Measurements from ENCODE around the gene KLF15. TPM values are rescaled to one million over a fixed set of nuclear protein-coding genes. Genes with fewer than 3 reads are reported as not detected.

Gene KLF15
- total and polyA plus RNA-seq, 9 of the 15 experiments (the other 6 are each of a cell fraction or from before 2014, with no cell fraction given) = 0.08 to 4.8 (median 1.2) TPM

GRCh38 chr3:126342991-126343648, 14.1 kb downstream of the KLF15 start:
- H3K27me3 ChIP-seq (ENCODE audit: control insufficient read depth in 2 of 2, insufficient read depth in 2 of 2, low read length in 2 of 2) = no peaks in the 10 kb centered on the region; a peak in 1 of 5 replicates
- POLR2A ChIA-PET = no interaction called here
- H3K4me1 ChIP-seq (replicated peaks in 1 of 2; ENCODE audit: control insufficient read depth in 2 of 2, insufficient read depth in 2 of 2, low read length in 2 of 2) = peaks cover 0 to 3% of the 10 kb centered on the region in 2 experiments; a peak in 1 of 5 replicates
- CTCF ChIA-PET (ENCODE audit: low intra/inter-chr PET ratio) = no interaction called here
- no peak for TF ChIP-seq OTX1 (CRISPR knock-in tag; IDR thresholded peaks at IDR 0.05)
- no peak for TF ChIP-seq MXD1 (CRISPR knock-in tag; IDR thresholded peaks at IDR 0.05; ENCODE audit: borderline replicate concordance, poor library complexity, severe bottlenecking)
- TF ChIP-seq GTF2A2 (tag; IDR thresholded peaks at IDR 0.05) = no peak
- TF ChIP-seq RAD21 (CRISPR knock-in tag; conservative IDR thresholded peaks at IDR 0.05 in 1 of 2, IDR thresholded peaks at IDR 0.05 in 1 of 2) = 0 out of 4 replicates have a peak, but pooled peaks of 1 of the 2 experiments have one; percentile 8
- TF ChIP-seq, protein P1, sequence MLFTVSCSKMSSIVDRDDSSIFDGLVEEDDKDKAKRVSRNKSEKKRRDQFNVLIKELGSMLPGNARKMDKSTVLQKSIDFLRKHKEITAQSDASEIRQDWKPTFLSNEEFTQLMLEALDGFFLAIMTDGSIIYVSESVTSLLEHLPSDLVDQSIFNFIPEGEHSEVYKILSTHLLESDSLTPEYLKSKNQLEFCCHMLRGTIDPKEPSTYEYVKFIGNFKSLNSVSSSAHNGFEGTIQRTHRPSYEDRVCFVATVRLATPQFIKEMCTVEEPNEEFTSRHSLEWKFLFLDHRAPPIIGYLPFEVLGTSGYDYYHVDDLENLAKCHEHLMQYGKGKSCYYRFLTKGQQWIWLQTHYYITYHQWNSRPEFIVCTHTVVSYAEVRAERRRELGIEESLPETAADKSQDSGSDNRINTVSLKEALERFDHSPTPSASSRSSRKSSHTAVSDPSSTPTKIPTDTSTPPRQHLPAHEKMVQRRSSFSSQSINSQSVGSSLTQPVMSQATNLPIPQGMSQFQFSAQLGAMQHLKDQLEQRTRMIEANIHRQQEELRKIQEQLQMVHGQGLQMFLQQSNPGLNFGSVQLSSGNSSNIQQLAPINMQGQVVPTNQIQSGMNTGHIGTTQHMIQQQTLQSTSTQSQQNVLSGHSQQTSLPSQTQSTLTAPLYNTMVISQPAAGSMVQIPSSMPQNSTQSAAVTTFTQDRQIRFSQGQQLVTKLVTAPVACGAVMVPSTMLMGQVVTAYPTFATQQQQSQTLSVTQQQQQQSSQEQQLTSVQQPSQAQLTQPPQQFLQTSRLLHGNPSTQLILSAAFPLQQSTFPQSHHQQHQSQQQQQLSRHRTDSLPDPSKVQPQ (CRISPR knock-in tag; IDR thresholded peaks at IDR 0.05; ENCODE audit: borderline replicate concordance) = no peak
- TF ChIP-seq VEZF1 (CRISPR knock-in tag; IDR thresholded peaks at IDR 0.05) = peak; percentile 30; the same call in 1 of the 2 replicates
- no peak for TF ChIP-seq LARP7 (IDR thresholded peaks at IDR 0.05)
- TF ChIP-seq NR4A1 (CRISPR knock-in tag; IDR thresholded peaks at IDR 0.05) = no peak
- no peak for TF ChIP-seq NR4A1 (tag; IDR thresholded peaks at IDR 0.05)
- no peak for TF ChIP-seq RHOXF2B (CRISPR knock-in tag; conservative IDR thresholded peaks at IDR 0.05)
- TF ChIP-seq ESRRA (IDR thresholded peaks at IDR 0.05; ENCODE audit: borderline replicate concordance, low read depth) = no peak
- no peak for TF ChIP-seq UBTF (IDR thresholded peaks at IDR 0.05; ENCODE audit: borderline replicate concordance in 1 of 2, low read depth in 2 of 2, low read length in 2 of 2)
- H3K4me2 ChIP-seq (ENCODE audit: insufficient read depth, low read length) = no peak overlapping the region
- 76% methylated on average over 4 of the region's 20 CpGs for WGBS (ENCODE audit: insufficient coverage, low coverage, missing lambda C conversion rate)
- no peaks in the 10 kb centered on the region for H3K79me2 ChIP-seq (ENCODE audit: control insufficient read depth, insufficient read depth, low read length)
- intact Hi-C loops (cut with micrococcal nuclease) = no loop called here
- in situ Hi-C loops (cut with MboI) = no loop called here
- H4K20me1 ChIP-seq (replicated peaks; ENCODE audit: control insufficient read depth, insufficient read depth, low read length) = no peaks in the 10 kb centered on the region; the same call in 1 of the 2 replicates
- H3K9me1 ChIP-seq (ENCODE audit: control insufficient read depth, insufficient read depth, low read length) = no peaks in the 10 kb centered on the region
- FAIRE-seq (no peak), ATAC-seq (peak; percentile 44; the same call in 1 of the 3 replicates), DNase-seq (ENCODE audit: extremely low read depth in 1 of 4, low spot score in 3 of 4) (peak; percentile 28 to 48 (median 47))
- no peaks in the 10 kb centered on the region for H3K36me3 ChIP-seq (ENCODE audit: control insufficient read depth, insufficient read depth, low read length)
- no peak overlapping the region for H3K27ac ChIP-seq (ENCODE audit: extremely low read depth, low read depth, low read length)
- H2AFZ ChIP-seq (ENCODE audit: low read depth, low read length) = no peak overlapping the region
- H3K9ac ChIP-seq (ENCODE audit: insufficient read depth in 1 of 2, low read depth in 2 of 2, low read length in 2 of 2) = no peak overlapping the region
- BruUV-seq (replicated peaks) = no TSS peak
- H3K9me3 ChIP-seq (replicated peaks; ENCODE audit: control insufficient read depth, insufficient read depth, low read depth, low read length) = no peaks in the 10 kb centered on the region
- no peak overlapping the region for H3K4me3 ChIP-seq
